NCI-H460 (cell line): ENCODE data around the gene DLX3. TPM values are rescaled to one million over a fixed set of nuclear protein-coding genes. Genes with fewer than 3 reads are reported as not detected.

Experiments
- small RNA-seq, 2 experiments: library from RNA; depleted of rRNA; stranded (forward); fragments of <200 nt; gene quantifications; one replicate each; pipeline ENCODE3, GENCODE V24; 2014
- total RNA-seq: library from RNA; depleted of rRNA; stranded (reverse); fragments of >200 nt; shearing (Covaris generic); gene quantifications from 2 replicates; pipeline ENCODE4 v1.2.3, GENCODE V29; 2014; rRNA removed

The DLX3 gene
- total RNA-seq, 1 experiment from 2014 or later, result not detected

Small RNA genes within 50 kb of the gene (small RNA-seq; reads per million reads assigned to genes)
- 0 reads per million in 2 experiments for gene RNU6-1313P

Other genes with a start within 250 kb of the DLX3 start
- 0.42 and 1.7 TPM in 2 replicates for gene FAM117A, start 231.1 kb downstream of the DLX3 start, total RNA-seq
- gene KAT7, start 206.5 kb downstream of the DLX3 start, total RNA-seq, result 31.2 and 36.5 TPM in 2 replicates
- not detected in 2 replicates for gene TAC4, start 147.2 kb downstream of the DLX3 start, total RNA-seq
- gene DLX4, start 26.0 kb downstream of the DLX3 start, total RNA-seq, result 0.12 and 0.54 TPM in 2 replicates
- 19.5 and 23.3 TPM in 2 replicates for gene ITGA3, start 60.9 kb upstream of the DLX3 start, total RNA-seq
- 3.9 and 4.4 TPM in 2 replicates for gene PDK2, start 100.1 kb upstream of the DLX3 start, total RNA-seq
- gene SAMD14, start 134.9 kb upstream of the DLX3 start, total RNA-seq, result not detected in 2 replicates
- gene PPP1R9B, start 155.5 kb upstream of the DLX3 start, total RNA-seq, result 38.9 and 40.6 TPM in 2 replicates
- not detected in 2 replicates for gene SGCA, start 170.8 kb upstream of the DLX3 start, total RNA-seq
- 0.66 and 1.2 TPM in 2 replicates for gene COL1A1, start 206.4 kb upstream of the DLX3 start, total RNA-seq